ENCODE data around the gene TRRAP.

TRRAP gene

GRCh38 chr7:98956469-98956868 lies 78.1 kb downstream of the TRRAP start:
- no peak for DNase-seq

- no peak for DNase-seq
Observed at GRCh38 chr7:98956937-98957336, 78.6 kb downstream of the TRRAP start.

GRCh38 chr7:98957766-98958165 lies 79.4 kb downstream of the TRRAP start:
- no peak for DNase-seq

DNA sequence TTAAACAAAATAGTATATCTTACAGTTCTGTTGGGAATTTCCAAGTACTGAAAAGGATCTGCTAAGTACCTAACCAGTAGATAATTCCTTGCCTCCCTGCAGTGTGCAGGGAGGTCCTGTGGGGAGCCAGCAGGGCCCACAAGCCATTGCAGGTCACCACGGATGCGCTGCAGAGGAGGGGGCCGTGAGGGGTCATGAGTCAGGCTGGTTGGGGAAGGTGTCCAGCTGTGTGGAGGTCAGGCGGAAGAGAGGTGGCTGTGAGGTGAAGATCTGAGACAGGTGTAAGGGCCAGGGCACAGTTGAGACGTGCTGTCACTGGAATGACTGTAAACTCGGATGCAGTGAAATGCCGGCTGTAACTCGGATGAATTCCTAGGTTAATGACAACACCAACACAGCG lies 80.6 kb downstream of the TRRAP start:
- DNase-seq: no peak

- DNase-seq: no peak
Observed at GRCh38 chr7:98963305-98963704, 85.0 kb downstream of the TRRAP start.

GRCh38 chr7:98964596-98964995 lies 86.3 kb downstream of the TRRAP start:
- no peak for DNase-seq

GRCh38 chr7:98968621-98969020 lies 90.3 kb downstream of the TRRAP start:
- DNase-seq: no peak

GRCh38 chr7:98969386-98969785 lies 91.1 kb downstream of the TRRAP start:
- DNase-seq: no peak

- no peak for DNase-seq
Observed at GRCh38 chr7:98970016-98970615, 91.8 kb downstream of the TRRAP start.

DNA sequence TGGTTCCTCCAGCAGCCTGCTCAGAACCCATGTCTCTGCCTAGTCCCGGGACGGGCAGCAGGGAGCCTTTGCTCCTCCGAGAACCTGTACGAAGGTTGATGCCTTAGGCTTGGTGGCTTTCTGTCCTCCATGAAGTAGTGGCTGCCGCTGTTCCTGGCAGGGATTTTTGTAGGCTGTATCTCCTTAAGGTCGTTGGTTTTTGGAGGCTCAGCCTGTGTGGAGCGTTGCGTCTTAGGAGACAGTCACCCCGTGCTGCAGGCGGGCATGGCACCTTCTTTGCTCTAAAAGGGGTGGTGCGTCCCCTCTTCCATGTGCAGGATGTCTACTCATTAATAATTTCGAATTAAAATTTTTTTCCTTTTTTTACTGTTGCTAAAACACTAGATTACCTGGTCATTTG lies 92.5 kb downstream of the TRRAP start:
- no peak for DNase-seq

DNA sequence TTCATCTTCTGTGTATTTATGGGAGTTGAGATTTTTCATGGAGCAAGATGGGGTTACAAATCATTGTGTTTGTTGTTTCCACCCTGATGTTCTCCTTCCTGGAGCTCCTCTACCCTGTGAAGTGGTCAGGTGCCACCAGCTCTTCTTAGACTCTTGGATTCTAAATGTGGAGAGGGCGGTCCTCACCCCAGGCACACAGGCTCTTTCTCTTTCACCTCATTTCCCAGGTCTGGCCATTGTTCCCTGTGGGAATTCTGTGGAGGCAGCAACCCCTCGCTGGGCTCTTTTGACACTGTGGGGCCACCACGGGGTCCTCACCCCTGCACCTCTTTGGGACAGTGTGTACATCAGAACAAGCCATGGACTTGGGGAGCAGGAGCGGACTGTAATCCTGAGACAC lies 95.9 kb downstream of the TRRAP start:
- no peak for DNase-seq

DNA sequence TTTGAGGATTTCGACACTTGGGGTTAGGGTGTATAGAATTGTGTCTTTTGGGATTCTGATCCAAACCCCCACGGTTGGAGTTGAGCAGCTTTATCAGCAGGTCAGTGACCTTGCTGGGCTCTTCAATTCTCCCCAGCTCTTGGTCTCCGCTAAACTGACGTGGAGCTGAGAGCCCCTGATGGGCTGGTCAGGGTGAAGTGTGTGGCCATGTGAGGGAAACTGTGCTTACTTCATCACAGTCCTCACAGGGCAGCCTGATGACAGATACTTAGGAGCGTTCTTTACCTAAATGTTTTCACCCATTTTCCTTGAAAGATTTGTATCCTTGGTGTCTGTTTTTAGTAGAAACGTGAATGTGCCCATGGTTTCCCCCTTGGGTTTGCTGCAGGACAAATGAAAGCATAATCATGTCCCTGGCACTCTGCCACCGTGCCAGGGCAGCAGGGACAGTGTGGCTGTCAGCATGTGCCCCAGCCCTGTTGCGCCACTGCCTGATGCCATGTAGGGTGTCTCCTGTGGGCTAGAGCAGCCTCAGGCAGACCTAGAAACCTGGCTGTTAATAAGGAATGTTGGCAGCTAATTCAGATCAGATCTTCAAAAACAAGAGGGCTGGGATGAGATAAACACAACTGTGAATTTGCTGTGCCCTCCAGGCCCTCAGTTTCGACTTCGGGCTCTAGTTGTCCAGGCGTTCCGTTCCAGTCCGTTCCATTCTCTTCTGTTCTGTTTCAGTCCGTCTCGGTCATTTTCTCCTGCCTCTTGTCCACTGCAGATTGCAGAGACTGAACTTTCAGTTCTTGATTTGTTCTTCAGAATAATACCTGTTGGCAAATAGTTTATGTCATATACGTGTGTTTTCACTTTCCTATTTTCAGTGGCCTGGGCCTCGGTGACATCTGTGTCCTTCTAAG lies 96.8 kb downstream of the TRRAP start:
- DNase-seq: no peak

GRCh38 chr7:98976396-98977185 lies 98.3 kb downstream of the TRRAP start:
- no peak for DNase-seq

- no peak for DNase-seq
Observed at GRCh38 chr7:98978672-98979071, 100.3 kb downstream of the TRRAP start.

GRCh38 chr7:98981701-98982100 lies 103.4 kb downstream of the TRRAP start:
- no peak for DNase-seq

GRCh38 chr7:98982686-98983085 lies 104.4 kb downstream of the TRRAP start:
- no peak for DNase-seq

GRCh38 chr7:98984126-98984525 lies 105.8 kb downstream of the TRRAP start:
- DNase-seq: no peak

DNA sequence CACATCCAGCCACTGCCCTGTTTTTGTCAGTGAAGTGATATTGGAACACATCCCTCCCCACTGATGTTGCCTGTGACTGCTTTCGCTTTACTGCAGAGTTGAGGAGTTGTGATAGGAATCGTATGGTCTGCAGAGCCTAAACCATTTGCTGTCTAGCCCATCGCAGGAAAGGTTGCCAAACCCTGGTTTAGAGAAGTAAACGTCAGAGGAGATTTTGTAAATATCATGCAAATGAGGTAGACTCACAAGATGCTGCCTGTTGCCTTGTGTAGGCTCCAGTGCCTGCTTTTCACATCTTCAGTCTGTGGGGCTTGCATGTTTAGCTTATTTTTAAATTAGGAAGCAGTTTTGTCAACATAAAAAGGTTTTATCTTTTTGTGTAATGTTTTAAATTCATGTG lies 107.1 kb downstream of the TRRAP start:
- peak; percentile 4 for DNase-seq

- no peak for DNase-seq
Observed at GRCh38 chr7:98985945-98986344, 107.6 kb downstream of the TRRAP start.

- DNase-seq: no peak
Observed at GRCh38 chr7:98988641-98989040, 110.3 kb downstream of the TRRAP start.

DNA sequence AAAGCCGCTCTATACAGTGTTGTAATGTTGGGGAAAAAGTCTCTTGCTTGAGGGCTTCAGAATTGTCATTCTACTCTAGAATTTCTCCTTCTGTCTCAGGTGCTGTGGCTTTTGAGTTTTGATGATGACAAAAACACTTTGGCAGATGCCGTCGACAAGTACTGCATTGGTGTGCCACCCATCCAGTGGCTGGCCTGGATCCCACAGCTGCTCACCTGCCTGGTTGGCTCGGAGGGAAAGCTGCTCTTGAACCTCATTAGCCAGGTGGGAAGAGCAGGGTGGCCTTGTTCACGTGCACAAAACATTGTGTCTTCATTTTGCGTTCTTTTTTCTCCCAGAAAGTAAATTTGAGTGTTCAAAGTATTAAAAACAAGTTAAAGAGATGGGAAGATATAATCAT lies 112.0 kb downstream of the TRRAP start:
- no peak for DNase-seq

DNA sequence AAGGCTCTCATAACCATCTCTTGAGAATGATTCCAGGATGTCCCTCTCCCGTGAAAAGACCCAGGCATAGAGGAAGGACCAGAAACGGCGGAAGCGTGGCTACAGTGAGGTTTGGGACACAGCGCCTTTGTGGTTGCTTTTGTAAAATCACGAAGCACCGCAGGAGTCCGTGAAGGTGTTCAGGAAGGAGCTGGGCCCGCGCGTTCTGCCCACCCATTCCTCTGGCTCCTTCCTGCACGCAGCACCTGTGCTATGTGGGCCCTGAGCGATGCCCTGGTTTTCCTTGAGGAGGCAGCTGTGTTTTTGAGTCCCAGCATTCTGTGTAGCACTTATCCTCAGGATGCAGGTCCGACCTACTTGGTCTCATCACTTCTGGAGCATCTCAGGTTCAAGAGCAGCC lies 112.8 kb downstream of the TRRAP start:
- no peak for DNase-seq

DNA sequence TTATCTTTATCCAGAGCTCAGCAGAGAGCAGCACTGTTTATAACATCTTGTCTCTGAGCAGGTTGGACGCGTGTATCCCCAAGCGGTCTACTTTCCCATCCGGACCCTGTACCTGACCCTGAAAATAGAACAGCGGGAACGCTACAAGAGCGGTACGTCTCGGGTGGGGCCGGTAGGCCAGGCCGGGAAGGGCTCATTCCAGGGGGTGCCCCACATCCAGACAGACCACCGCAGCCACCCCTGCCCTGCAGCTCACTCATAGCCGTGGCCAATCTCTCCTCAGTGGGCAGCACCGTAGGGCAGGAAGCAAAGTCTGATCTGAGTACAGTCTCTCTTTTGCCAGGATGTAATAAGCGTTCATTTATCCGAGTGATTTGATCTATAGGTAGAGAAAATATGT lies 113.7 kb downstream of the TRRAP start:
- no peak for DNase-seq

Measured in suppressor macrophage treated with lipopolysaccharide for 4 hours (primary cell).